Activated T-helper 1 cell treated with anti-CD3 and anti-CD28 coated beads, Interleukin-12 subunit alpha, Interleukin-12 subunit beta, Interleukin-2, Interleukin-4 antibody, amounts not matched to agents 30 ng/mL and 10 ng/mL and 1 ng/mL, durations not matched to agents 14 hours and 24 hours and 36 hours (primary cell): ENCODE measurements around the gene DCAF11. TPM values are rescaled to one million over a fixed set of nuclear protein-coding genes. Genes with fewer than 3 reads are reported as not detected.
A peak's percentile ranks its signal among the peaks of the same experiment; 100 is the strongest.

ENCODE experiments used
- DNase-seq: peaks from one replicate; pipeline ENCODE4 v3.0.0; 2021; ENCODE audit warnings: low spot score
- H3K27ac Mint-ChIP-seq: one replicate; pipeline ENCODE4 v1.8.0; 2021; ENCODE audit warnings: mild to moderate bottlenecking, mixed read lengths
- H3K27me3 Mint-ChIP-seq: one replicate; pipeline ENCODE4 v1.8.0; 2022; ENCODE audit warnings: mild to moderate bottlenecking, moderate library complexity, mixed read lengths; ENCODE audit not compliant: insufficient read depth
- H3K36me3 Mint-ChIP-seq: one replicate; pipeline ENCODE4 v1.8.0; 2021; ENCODE audit warnings: low read depth, mixed read lengths
- H3K4me1 Mint-ChIP-seq: one replicate; pipeline ENCODE4 v1.8.0; 2021; ENCODE audit warnings: low read depth, mixed read lengths
- H3K4me3 Mint-ChIP-seq: one replicate; pipeline ENCODE4 v1.8.0; 2021; ENCODE audit warnings: mild to moderate bottlenecking, moderate library complexity, mixed read lengths
- H3K9me3 Mint-ChIP-seq: one replicate; pipeline ENCODE4 v1.8.0; 2021; ENCODE audit warnings: mixed read lengths
- intact Hi-C: fragments of 100-400 bp; cut with micrococcal nuclease; formaldehyde crosslinking; loops from one replicate; pipeline ENCODE4 v1.15.1; 2024
- total RNA-seq: library from RNA; stranded (reverse); gene quantifications from 2 replicates; pipeline ENCODE4 v1.2.3, GENCODE V29; 2022

The DCAF11 gene
- total RNA-seq, 1 donor from 2014 or later, result 69.9 TPM

DNA sequence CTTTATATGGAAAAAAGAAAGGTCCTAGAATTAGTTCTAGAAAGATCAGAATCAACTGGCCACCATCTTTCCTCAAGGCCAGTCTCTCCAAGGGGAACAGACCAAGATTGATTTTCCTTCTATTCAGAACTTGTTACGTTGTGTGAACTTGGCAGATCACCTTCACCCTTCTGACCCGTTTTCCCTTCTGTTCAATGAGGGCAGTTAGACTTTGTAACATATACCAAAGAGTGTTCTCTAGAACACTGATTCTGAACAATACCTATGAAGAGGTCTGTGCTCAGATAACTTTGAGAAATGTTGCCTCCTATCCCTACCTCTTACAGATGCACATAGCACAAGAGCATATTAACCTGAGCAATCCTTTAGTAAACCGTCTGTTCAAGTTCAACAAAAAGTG lies 31.1 kb upstream of the DCAF11 start:
- intact Hi-C loops, result no loop called here
- Mint-ChIP-seq H3K36me3 (no peaks in the 10 kb centered on the region), H3K27me3 (peaks cover 8% of the 10 kb centered on the region), H3K4me1 (peaks cover 17% of the 10 kb centered on the region), H3K4me3 (no peak overlapping the region), H3K9me3 (no peaks in the 10 kb centered on the region), H3K27ac (no peak overlapping the region)
- DNase-seq, result no peak

DNA sequence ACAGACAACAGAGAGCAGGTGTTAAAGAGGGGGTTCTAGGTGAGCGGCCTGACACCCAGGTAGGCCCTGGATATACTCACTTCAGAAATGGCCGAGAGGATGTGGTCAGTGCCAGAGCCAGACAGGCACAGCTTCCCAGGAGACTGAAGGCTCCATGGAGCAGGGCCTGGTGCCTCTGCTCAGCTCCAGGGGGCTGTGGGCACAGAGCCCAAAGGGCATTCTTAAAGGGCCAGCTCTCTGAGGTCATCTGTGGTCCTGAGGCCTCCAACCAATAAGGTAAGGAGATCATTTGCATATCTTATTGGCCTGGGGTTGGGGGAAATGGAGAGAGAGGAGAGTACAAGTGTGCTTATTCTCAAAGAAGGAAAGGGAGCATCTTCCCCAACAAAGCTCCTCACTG lies 30.1 kb upstream of the DCAF11 start:
- Mint-ChIP-seq H3K9me3 (no peaks in the 10 kb centered on the region), H3K4me3 (no peak overlapping the region), H3K27me3 (peaks cover 8% of the 10 kb centered on the region), H3K4me1 (peaks cover 17% of the 10 kb centered on the region), H3K27ac (no peak overlapping the region), H3K36me3 (no peaks in the 10 kb centered on the region)
- no peak for DNase-seq
- intact Hi-C loops, result no loop called here

DNA sequence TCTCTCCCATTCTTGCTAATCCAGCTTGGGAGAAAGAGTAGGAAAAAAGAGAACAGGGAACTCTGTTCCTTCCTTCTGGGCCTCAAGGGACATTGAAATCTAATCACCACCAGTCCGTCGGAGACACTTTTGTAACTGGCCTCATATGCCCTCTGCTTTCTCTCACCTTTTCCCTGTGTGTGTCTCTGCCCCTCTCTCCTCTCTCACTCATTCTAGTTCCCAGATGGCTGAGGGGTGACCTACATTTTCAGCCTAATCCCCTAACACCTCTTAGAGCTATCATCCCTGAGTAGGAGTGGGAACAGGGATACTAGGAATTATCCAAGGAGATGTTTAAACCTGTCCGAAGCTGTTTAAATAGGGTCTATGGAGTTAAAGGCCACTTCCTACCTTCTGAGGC lies 29.4 kb upstream of the DCAF11 start:
- no peak overlapping the region for H3K27ac Mint-ChIP-seq
- DNase-seq, result no peak
- peaks cover 8% of the 10 kb centered on the region for H3K27me3 Mint-ChIP-seq
- no peaks in the 10 kb centered on the region for H3K36me3 Mint-ChIP-seq
- peaks cover 14% of the 10 kb centered on the region for H3K4me1 Mint-ChIP-seq
- intact Hi-C loops, result no loop called here
- H3K4me3 Mint-ChIP-seq, result no peak overlapping the region
- no peaks in the 10 kb centered on the region for H3K9me3 Mint-ChIP-seq

DNA sequence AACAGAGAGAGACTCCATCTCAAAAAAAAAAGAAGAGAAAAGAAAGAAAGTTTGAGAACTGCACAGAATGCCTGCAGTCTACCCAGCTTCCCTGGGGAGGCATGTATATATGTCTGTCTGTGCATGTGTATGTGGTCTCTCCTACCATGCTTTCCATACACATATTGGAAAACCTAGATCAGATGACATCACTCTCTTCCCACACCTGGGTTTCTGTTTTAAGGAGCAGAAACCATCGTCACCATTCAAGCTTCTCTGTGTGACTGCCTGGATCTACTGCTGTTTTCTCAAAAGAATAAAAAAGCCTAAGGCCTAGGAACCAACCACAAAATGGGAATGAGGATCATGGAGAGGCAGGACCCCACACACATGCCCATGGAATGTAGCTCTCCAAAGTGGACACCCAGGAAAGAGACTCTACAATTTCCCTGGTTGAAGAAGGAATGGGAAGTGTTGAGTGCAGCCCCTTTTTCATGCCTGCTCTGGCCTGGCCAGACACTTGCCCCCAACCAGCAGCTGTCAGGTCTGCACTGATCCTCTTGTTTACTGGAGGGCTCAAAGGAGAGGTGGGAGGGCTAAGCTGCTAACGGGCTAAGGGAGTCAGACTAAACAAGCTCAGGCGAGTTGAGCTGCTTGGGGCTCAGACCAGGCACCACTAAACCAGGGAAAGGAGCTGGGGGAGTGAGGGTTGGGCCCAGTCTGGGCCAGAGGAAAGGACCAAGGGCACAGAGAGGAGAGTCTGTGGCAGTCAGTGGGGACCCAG lies 28.2 kb upstream of the DCAF11 start:
- no peak overlapping the region for H3K27ac Mint-ChIP-seq

DNA sequence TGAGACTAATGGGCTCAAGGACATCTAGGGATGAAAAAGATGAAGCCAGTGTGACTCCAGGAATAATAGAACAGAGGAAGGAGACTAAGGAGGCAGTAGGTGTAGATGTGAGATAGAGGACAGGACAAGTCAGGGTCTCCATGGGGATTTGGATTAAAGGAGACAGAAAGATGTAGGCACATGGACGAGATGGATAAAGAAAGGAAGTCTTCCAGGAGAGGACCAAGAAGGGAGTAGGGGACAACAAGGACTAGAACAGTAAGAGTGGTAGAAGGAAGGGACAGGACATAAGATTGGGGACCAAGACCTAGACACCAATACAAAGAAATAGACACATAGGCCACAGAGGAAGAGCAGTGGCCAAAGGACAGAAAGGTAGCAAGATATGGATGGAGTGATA lies 27.6 kb upstream of the DCAF11 start:
- no peaks in the 10 kb centered on the region for H3K36me3 Mint-ChIP-seq
- intact Hi-C loops, result no loop called here

More for the DNA sequence above, 28.2 kb upstream of the DCAF11 start:
- Mint-ChIP-seq H3K4me3 (no peak overlapping the region), H3K9me3 (no peaks in the 10 kb centered on the region), H3K36me3 (no peaks in the 10 kb centered on the region), H3K4me1 (peaks cover 12% of the 10 kb centered on the region), H3K27me3 (peaks cover 7% of the 10 kb centered on the region)
- no peak for DNase-seq
- intact Hi-C loops, result no loop called here

DNA sequence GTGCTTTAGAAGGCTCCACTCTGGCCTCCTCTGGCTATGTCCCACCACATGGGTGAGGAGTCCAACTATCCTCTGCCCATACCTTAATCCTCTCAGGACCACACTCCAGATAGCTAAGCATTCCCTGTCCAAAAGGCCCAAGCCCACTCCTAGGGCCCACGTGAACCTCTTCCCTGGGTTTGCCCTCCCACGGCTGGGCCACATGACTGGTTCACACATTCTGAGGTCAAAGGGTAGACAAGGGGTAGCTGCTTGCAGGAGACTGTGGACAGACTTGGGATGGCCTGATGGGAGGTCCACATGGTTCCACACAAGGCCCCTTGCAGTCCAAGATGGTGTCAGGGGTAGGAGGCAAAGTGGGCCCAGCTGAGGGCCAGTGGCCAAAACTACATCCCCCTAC lies 26.5 kb upstream of the DCAF11 start:
- Mint-ChIP-seq H3K36me3 (no peaks in the 10 kb centered on the region), H3K27ac (no peak overlapping the region), H3K9me3 (no peaks in the 10 kb centered on the region), H3K4me3 (no peak overlapping the region), H3K4me1 (peaks cover 8% of the 10 kb centered on the region), H3K27me3 (no peaks in the 10 kb centered on the region)
- intact Hi-C loops, result no loop called here
- no peak for DNase-seq

More for the DNA sequence above, 27.6 kb upstream of the DCAF11 start:
- no peak for DNase-seq
- H3K4me1 Mint-ChIP-seq, result peaks cover 10% of the 10 kb centered on the region
- H3K9me3 Mint-ChIP-seq, result no peaks in the 10 kb centered on the region
- no peak overlapping the region for H3K27ac Mint-ChIP-seq
- peaks cover 4% of the 10 kb centered on the region for H3K27me3 Mint-ChIP-seq
- H3K4me3 Mint-ChIP-seq, result no peak overlapping the region

DNA sequence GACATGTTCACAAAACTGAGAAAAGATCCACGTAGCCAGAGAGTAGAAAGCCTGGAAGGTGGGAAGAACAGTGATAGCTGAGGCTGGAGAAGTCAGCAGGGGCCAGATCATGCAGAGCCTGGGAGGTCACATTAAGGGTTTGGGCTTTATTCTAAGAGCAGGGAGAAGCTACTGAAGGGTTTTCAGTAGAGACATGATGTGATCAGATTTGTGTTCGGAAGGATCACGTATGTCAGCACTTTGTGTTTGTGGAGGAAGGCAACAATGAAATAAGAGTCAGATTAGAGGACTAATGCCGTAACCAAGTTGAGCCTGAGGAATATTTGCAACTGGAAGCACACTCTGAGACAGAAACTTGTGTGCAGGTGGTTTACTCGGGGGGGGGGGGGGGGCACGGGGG lies 24.7 kb upstream of the DCAF11 start:
- Mint-ChIP-seq H3K27ac (no peak overlapping the region), H3K4me1 (peaks cover 18% of the 10 kb centered on the region), H3K27me3 (no peaks in the 10 kb centered on the region), H3K9me3 (no peaks in the 10 kb centered on the region), H3K4me3 (no peak overlapping the region), H3K36me3 (peaks cover under 1% of the 10 kb centered on the region)
- intact Hi-C loops, result loop anchor here (1.0 to 5.0 kb wide), 4 partner anchors 18 to 103 kb away; partner anchors contain the start of gene DHRS4L2
- DNase-seq, result no peak

DNA sequence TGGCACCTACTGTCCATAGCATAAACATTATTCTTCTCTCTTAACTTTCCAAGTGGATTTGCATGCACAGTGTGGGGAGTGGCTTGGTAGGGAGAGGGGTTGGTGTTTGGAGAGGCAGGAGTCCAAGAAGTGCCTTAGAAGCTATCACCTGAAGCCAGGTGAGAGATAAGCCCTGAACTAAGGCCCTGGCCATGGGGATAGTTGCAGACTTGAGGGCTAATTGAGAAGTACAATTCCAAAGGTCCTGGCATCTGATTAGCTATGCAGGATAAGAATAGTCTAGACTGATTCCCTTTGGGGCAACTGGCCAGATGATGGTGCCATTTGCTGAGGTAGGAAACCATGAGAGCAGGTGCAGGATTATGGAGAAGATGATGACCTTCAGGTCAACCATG lies 22.5 kb upstream of the DCAF11 start:
- Mint-ChIP-seq H3K4me1 (peaks cover 36% of the 10 kb centered on the region), H3K9me3 (no peaks in the 10 kb centered on the region), H3K4me3 (peak overlapping the region; percentile 16), H3K36me3 (peaks cover 15% of the 10 kb centered on the region), H3K27me3 (no peaks in the 10 kb centered on the region), H3K27ac (peak overlapping the region; percentile 86)
- intact Hi-C loops, result loop anchor here (5.0 kb wide), 1 partner anchor 105 kb away; the partner anchor contains the start of gene DHRS4L2
- DNase-seq, result no peak

DNA sequence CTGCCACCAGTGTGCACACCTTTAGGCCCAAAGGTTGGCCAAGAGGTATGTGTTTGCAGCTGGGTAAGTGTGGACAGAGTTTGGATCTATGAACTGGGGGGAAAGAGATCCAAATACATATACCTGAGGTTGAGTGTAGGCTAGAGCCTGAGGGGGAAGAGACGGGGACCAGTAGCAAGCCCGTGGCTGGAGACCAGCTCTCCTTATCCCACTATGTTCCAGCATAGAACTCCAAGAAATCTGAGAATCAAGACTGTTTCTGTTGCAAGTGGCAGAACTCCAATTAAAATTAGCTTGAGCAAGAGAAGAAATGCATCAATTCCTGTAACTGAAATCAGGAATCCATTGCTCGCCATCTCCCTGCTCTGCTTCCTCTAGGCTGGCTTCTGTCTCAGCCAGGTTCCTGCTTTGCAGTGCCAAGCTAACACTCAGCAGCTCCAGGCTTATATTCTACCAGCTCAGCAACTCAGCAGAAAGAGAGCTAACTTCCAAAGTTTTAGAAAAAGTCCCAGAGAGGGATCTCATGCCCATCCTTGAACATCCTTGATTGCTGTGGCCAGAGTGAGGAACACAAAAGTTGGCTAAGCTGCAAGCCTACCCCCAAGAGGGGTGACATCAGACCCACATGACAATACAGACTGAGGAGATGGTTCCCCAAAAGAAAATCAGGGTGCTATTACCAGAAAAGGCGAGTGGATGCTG lies 21.9 kb upstream of the DCAF11 start:
- H3K9me3 Mint-ChIP-seq, result no peaks in the 10 kb centered on the region
- H3K27ac Mint-ChIP-seq, result peak overlapping the region; percentile 86
- H3K4me3 Mint-ChIP-seq, result peak overlapping the region; percentile 100
- intact Hi-C loops, result loop anchor here (5.0 kb wide), 1 partner anchor 105 kb away; the partner anchor contains the start of gene DHRS4L2
- peaks cover 36% of the 10 kb centered on the region for H3K4me1 Mint-ChIP-seq
- H3K27me3 Mint-ChIP-seq, result no peaks in the 10 kb centered on the region
- H3K36me3 Mint-ChIP-seq, result peaks cover 15% of the 10 kb centered on the region
- DNase-seq, result no peak

DNA sequence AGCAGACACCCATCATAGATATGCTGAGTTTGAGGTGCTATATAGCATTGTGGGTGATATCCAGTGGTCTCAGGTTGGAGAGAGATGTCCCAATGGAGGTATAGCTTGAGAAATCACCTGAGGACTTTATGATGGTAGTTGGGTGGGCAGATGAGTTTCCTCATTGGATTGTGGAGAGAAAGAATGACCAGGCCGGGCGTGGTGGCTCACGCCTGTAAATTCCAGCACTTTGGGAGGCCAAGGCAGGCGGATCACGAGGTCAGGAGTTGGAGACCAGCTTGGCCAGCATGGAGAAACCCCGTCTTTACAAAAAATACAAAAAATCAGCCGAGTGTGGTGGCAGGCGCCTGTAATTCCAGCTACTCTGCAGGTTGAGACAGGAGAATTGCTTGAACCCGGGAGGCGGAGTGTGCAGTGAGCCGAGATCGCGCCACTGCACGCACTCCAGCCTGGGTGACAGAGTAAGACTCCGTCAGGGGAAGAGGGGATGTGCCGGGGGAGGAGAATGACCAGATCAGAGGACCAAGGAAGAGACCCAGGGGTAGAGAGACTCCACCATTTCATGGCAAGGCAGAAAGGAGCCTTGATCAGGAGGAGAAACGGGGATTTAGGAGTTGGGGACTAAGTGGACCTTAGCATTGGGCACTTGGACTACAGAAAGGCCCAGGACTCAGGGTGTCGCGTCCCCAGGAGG lies 21.2 kb upstream of the DCAF11 start:
- no peak for DNase-seq
- Mint-ChIP-seq H3K36me3 (peaks cover 18% of the 10 kb centered on the region), H3K4me3 (peak overlapping the region; percentile 100), H3K27ac (peak overlapping the region; percentile 86), H3K27me3 (no peaks in the 10 kb centered on the region), H3K4me1 (peaks cover 36% of the 10 kb centered on the region), H3K9me3 (no peaks in the 10 kb centered on the region)
- intact Hi-C loops, result loop anchor here (5.0 kb wide), 1 partner anchor 106 kb away; the partner anchor contains the start of gene DHRS4L2

DNA sequence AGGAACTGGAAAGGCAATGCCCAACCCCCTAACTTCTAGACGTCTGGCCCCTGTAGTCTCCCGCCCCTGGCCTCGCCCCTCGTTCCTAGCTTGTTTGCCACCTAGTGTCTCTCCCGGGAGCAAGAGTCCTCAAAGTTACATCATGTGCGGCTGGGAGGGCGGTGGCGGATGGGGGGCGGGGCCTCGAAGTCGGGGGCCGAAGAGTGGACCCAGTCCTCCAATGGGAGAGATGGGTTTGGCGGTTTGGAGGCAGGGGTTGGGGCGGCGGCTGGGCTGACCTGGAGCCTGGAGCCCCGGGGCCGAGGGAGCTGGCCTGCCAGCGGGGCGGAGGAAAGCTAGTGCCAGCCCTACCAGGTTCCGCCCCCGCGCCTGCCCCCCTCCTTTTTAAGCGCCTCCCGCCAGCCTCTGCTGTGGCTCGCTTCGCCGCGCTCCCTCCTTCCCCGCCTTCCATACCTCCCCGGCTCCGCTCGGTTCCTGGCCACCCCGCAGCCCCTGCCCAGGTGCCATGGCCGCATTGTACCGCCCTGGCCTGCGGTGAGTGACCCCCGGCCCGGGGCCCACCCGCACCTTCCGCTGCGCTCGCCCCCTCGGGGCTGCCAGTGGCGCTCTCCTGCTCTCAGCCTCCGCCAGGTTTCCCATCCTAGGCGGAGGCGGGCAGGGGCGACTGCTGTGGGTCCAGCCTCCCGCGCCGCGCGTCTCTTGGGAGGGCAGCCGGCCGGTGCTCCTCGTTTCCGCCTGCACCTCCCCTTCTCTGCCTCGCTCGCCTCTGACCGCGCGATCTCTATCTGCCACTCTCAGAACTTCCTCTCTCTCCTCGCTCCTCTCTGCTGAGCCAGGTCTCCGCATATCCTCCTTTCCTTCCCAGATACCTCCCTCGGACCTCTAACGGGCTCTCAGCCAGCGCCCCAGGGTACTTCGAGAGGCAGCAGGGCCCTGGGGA lies 20.4 kb upstream of the DCAF11 start, which contains the start of gene PCK2:
PCK2 (plus strand) TSS at position 411 of the 940 bp plus-strand sequence; CDS start at position 506, 95 bp downstream.
- Mint-ChIP-seq H3K27me3 (no peaks in the 10 kb centered on the region), H3K36me3 (peaks cover 18% of the 10 kb centered on the region), H3K27ac (peak within 1 kb of the TSS; percentile 97), H3K4me3 (peak within 1 kb of the TSS; percentile 100), H3K4me1 (peaks cover 36% of the 10 kb centered on the region), H3K9me3 (no peaks in the 10 kb centered on the region)
- intact Hi-C loops, result loop anchor here (1.0 to 5.0 kb wide), 9 partner anchors 13 to 107 kb away; partner anchors contain the start of genes DCAF11, DHRS4L2, IRF9 and NRL
- DNase-seq, result peak; percentile 70

DNA sequence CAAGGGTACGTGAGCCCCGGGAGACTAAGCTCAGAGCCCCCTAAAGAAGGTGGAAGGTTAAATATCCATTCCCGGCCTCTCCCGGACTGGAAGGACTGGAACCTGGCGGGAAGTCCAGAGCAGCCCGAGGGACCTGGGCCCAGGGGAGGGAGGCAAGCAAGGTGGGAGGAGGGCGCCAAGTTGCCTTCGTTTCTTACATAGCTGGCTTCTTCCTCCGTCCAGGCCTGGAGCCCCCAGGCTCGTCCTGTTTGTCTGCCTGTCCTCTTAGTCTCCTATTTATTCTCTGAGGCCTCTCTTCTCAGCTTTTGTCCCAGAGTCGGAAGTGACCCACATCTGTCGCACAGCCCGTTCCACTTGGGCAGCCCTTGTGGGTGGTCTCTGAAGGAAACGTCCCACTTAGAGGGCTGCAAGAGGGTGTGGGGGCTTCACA lies 19.7 kb upstream of the DCAF11 start:
- intact Hi-C loops, result loop anchor here (1.0 to 5.0 kb wide), 11 partner anchors 14 to 108 kb away; partner anchors contain the start of genes DCAF11, DHRS4L2, IRF9 and NRL
- H3K9me3 Mint-ChIP-seq, result no peaks in the 10 kb centered on the region
- H3K27me3 Mint-ChIP-seq, result no peaks in the 10 kb centered on the region
- H3K36me3 Mint-ChIP-seq, result peaks cover 24% of the 10 kb centered on the region
- DNase-seq, result no peak
- H3K4me1 Mint-ChIP-seq, result peaks cover 36% of the 10 kb centered on the region
- H3K27ac Mint-ChIP-seq, result peak overlapping the region; percentile 97
- peak overlapping the region; percentile 100 for H3K4me3 Mint-ChIP-seq
